ENCODE data around the gene PDHA1. TPM values are rescaled to one million over a fixed set of nuclear protein-coding genes. Genes with fewer than 3 reads are reported as not detected.

The PDHA1 gene
- total and polyA plus RNA-seq, 2 of the 8 experiments (the other 6 are each of a cell fraction or from before 2014, with no cell fraction given), result 128 to 225 TPM

- Histone ChIP-seq H2BK5ac (ENCODE audit: low read depth, low read length) (no peak overlapping the region), H2AK5ac (ENCODE audit: low read depth, low read length) (no peak overlapping the region), H2BK120ac (replicated peaks; ENCODE audit: low read depth, low read length) (no peak overlapping the region), H3K4me2 (ENCODE audit: insufficient read depth in 1 of 2, low read depth in 2 of 2, low read length in 2 of 2) (no peak overlapping the region), H3K27me3 (replicated peaks in 1 of 4; ENCODE audit: control insufficient read depth in 3 of 4, extremely low read depth in 1 of 4, insufficient read depth in 3 of 4, low read length in 3 of 4) (peaks cover 0 to 5% (median 3%) of the 10 kb centered on the region in 4 experiments; a peak in 3 of 7 replicates), H3K9ac (replicated peaks in 1 of 4; ENCODE audit: extremely low read depth in 1 of 4, low read depth in 3 of 4, low read length in 3 of 4) (no peak overlapping the region), H3K56ac (replicated peaks; ENCODE audit: insufficient read length, low read depth, low read length) (no peak overlapping the region), H3K23ac (ENCODE audit: insufficient read length) (no peak overlapping the region), H2BK12ac (ENCODE audit: low read depth, low read length) (no peak overlapping the region), H3K79me2 (ENCODE audit: control insufficient read depth in 1 of 2, insufficient read depth in 2 of 2, low read length in 2 of 2) (no peaks in the 10 kb centered on the region), H3K9me3 (ENCODE audit: insufficient read depth in 2 of 2, low read depth in 1 of 2, low read length in 1 of 2) (no peaks in the 10 kb centered on the region), H3K18ac (ENCODE audit: extremely low read depth, low read length) (no peak overlapping the region), H3K27ac (ENCODE audit: low read depth, low read length) (no peak overlapping the region), H3K79me1 (ENCODE audit: low read depth, low read length) (no peaks in the 10 kb centered on the region), H4K91ac (replicated peaks; ENCODE audit: insufficient read length, low read length) (no peak overlapping the region), H3K23me2 (ENCODE audit: low read depth, low read length) (peaks cover 4% of the 10 kb centered on the region; the same call in 1 of the 2 replicates), H3K14ac (ENCODE audit: insufficient read length) (no peak overlapping the region), H2AFZ (ENCODE audit: low read length) (no peak overlapping the region), H3K4me1 (replicated peaks in 1 of 4; ENCODE audit: control insufficient read depth in 3 of 4, insufficient read depth in 4 of 4, low read length in 3 of 4) (peaks cover 0 to 4% (median 0%) of the 10 kb centered on the region in 4 experiments; a peak in 1 of 7 replicates), H4K5ac (ENCODE audit: insufficient read length, low read depth, low read length) (no peak overlapping the region), H4K20me1 (replicated peaks in 1 of 2; ENCODE audit: control insufficient read depth in 1 of 2, insufficient read depth in 2 of 2, low read length in 2 of 2) (no peaks in the 10 kb centered on the region), H3K36me3 (ENCODE audit: control insufficient read depth in 2 of 4, insufficient read depth in 4 of 4, low read length in 3 of 4) (no peaks in the 10 kb centered on the region), H3K4ac (replicated peaks; ENCODE audit: insufficient read length, low read depth, low read length) (no peak overlapping the region), H3K4me3 (ENCODE audit: extremely low read depth in 1 of 4, insufficient read depth in 2 of 4, low read depth in 3 of 4, low read length in 4 of 4) (no peak overlapping the region), H4K8ac (ENCODE audit: extremely low read depth, insufficient read depth, low read length) (no peak overlapping the region), H2BK20ac (ENCODE audit: low read length) (no peak overlapping the region), H2BK15ac (ENCODE audit: low read length) (no peak overlapping the region)
- WGBS, 2 experiments (ENCODE audit: extremely low coverage in 1 of 2, insufficient coverage in 1 of 2, insufficient read length in 1 of 2, insufficient replicate concordance in 2 of 2, low coverage in 1 of 2, low lambda C conversion rate in 2 of 2, missing lambda C conversion rate in 1 of 2), result 100% methylated on average over 2 of the region's 12 CpGs; no CpG with 5 or more reads in 1 of the 2 experiments
- ChIA-PET POLR2A (ENCODE audit: partially characterized antibody) (no interaction called here), CTCF (ENCODE audit: partially characterized antibody) (interaction anchor here (0.6 kb wide), 2 partner anchors 116 to 166 kb away, joined by 3 read pairs; no protein-coding TSS in a partner anchor)
- FAIRE-seq (no peak), DNase-seq (ENCODE audit: low read depth in 1 of 2, low spot score in 2 of 2) (no peak)
- TF ChIP-seq POLR2A (IDR thresholded peaks at IDR 0.05; ENCODE audit: control extremely low read depth in 1 of 2, low read depth in 2 of 2, low read length in 2 of 2) (no peak), KDM4A (IDR thresholded peaks at IDR 0.05; ENCODE audit: low read depth, low read length, severe bottlenecking) (no peak), EGR1 (IDR thresholded peaks at IDR 0.05; ENCODE audit: borderline replicate concordance, low read depth, low read length) (no peak), SAP30 (IDR thresholded peaks at IDR 0.05; ENCODE audit: insufficient read depth, insufficient replicate concordance, low read length) (no peak), CEBPB (IDR thresholded peaks at IDR 0.05; ENCODE audit: low read depth, low read length) (no peak), SRF (IDR thresholded peaks at IDR 0.05; ENCODE audit: low read depth, low read length) (no peak), ATF3 (IDR thresholded peaks at IDR 0.05; ENCODE audit: insufficient read depth, low read depth, low read length) (no peak), CBX5 (IDR thresholded peaks at IDR 0.05; ENCODE audit: low read depth, low read length) (no peak)
Measured at GRCh38 chrX:19377799-19378198, 34.1 kb downstream of the PDHA1 start.

Measured in H1 (cell line).